H9 (cell line): ENCODE data around the gene BTRC. TPM values are rescaled to one million over a fixed set of nuclear protein-coding genes. Genes with fewer than 3 reads are reported as not detected.

Source experiments
- DNase-seq: peaks from one replicate; pipeline ENCODE4 v3.0.0-alpha.2; 2017
- H2AFZ ChIP-seq: one replicate; pipeline ENCODE4 v1.6.1; 2013; ENCODE audit warnings: mild to moderate bottlenecking, low read length, control low read depth, moderate library complexity
- H2AK5ac ChIP-seq: 2 replicates; pipeline ENCODE4 v1.6.1; 2013; ENCODE audit warnings: low read length, control low read depth, mixed read lengths; ENCODE audit not compliant: insufficient read length
- H2BK120ac ChIP-seq: one replicate; pipeline ENCODE4 v1.6.1; 2013; ENCODE audit warnings: low read depth, mild to moderate bottlenecking, low read length, control low read depth, inconsistent platforms; ENCODE audit not compliant: poor library complexity, severe bottlenecking
- H2BK12ac ChIP-seq: 2 replicates; pipeline ENCODE4 v1.6.1; 2013; ENCODE audit warnings: low read length, control low read depth, mixed read lengths, low read depth; ENCODE audit not compliant: insufficient read length
- H2BK15ac ChIP-seq: 2 replicates; pipeline ENCODE4 v1.6.1; 2013; ENCODE audit warnings: low read depth, low read length, control low read depth
- H2BK20ac ChIP-seq: one replicate; pipeline ENCODE4 v1.6.1; 2013; ENCODE audit warnings: low read depth, mild to moderate bottlenecking, low read length, control low read depth, inconsistent platforms; ENCODE audit not compliant: poor library complexity, severe bottlenecking
- H2BK5ac ChIP-seq: 2 replicates; pipeline ENCODE4 v1.6.1; 2013; ENCODE audit warnings: low read length, control low read depth, mixed read lengths; ENCODE audit not compliant: insufficient read length
- H3K14ac ChIP-seq: 2 replicates; pipeline ENCODE4 v1.6.1; 2013; ENCODE audit warnings: low read length, control low read depth; ENCODE audit not compliant: insufficient read depth
- H3K18ac ChIP-seq: 2 replicates; pipeline ENCODE4 v1.6.1; 2013; ENCODE audit warnings: low read depth, mild to moderate bottlenecking, mixed read lengths, low read length, control low read depth; ENCODE audit not compliant: insufficient read length
- H3K23ac ChIP-seq: 2 replicates; pipeline ENCODE4 v1.6.1; 2013; ENCODE audit warnings: low read length, control low read depth, mixed read lengths, low read depth; ENCODE audit not compliant: insufficient read length
- H3K23me2 ChIP-seq: 2 replicates; pipeline ENCODE4 v1.6.1; 2013; ENCODE audit warnings: low read depth, mild to moderate bottlenecking, mixed read lengths, low read length, control low read depth; ENCODE audit not compliant: insufficient read length, poor library complexity, severe bottlenecking
- H3K27ac ChIP-seq: 2 replicates; pipeline ENCODE4 v1.5.1; 2013; ENCODE audit warnings: low read length, control low read depth, mixed read lengths, low read depth; ENCODE audit not compliant: insufficient read length
- H3K27me3 ChIP-seq: 2 replicates; pipeline ENCODE4 v1.6.1; 2013; ENCODE audit warnings: low read length, control low read depth, inconsistent platforms; ENCODE audit not compliant: insufficient read depth
- H3K4ac ChIP-seq: 2 replicates; pipeline ENCODE4 v1.6.1; 2013; ENCODE audit warnings: low read depth, mild to moderate bottlenecking, control low read depth, inconsistent platforms, low read length, moderate library complexity
- H3K4me1 ChIP-seq: 2 replicates; pipeline ENCODE4 v1.6.1; 2013; ENCODE audit warnings: low read length, control low read depth, inconsistent platforms; ENCODE audit not compliant: insufficient read depth
- H3K4me2 ChIP-seq: 2 replicates; pipeline ENCODE4 v1.6.1; 2013; ENCODE audit warnings: low read length, control low read depth, mixed read lengths; ENCODE audit not compliant: insufficient read length, insufficient read depth
- H3K56ac ChIP-seq: 2 replicates; pipeline ENCODE4 v1.6.1; 2013; ENCODE audit warnings: low read depth, mild to moderate bottlenecking, mixed read lengths, low read length, control low read depth; ENCODE audit not compliant: insufficient read length
- H3K79me1 ChIP-seq: 2 replicates; pipeline ENCODE4 v1.6.1; 2013; ENCODE audit warnings: low read depth, mild to moderate bottlenecking, moderate library complexity, low read length, control low read depth, inconsistent platforms; ENCODE audit not compliant: insufficient read depth, poor library complexity, severe bottlenecking
- H3K79me2 ChIP-seq: 2 replicates; pipeline ENCODE4 v1.6.1; 2013; ENCODE audit warnings: low read length, control low read depth, inconsistent platforms; ENCODE audit not compliant: insufficient read depth
- H3K9ac ChIP-seq: 2 replicates; pipeline ENCODE4 v1.6.1; 2013; ENCODE audit warnings: low read length, control low read depth, mixed read lengths; ENCODE audit not compliant: insufficient read length; ENCODE audit errors: extremely low read depth
- H3K9me3 ChIP-seq: one replicate; pipeline ENCODE4 v1.6.1; 2013; ENCODE audit warnings: low read depth, low read length, inconsistent platforms; ENCODE audit not compliant: control insufficient read depth
- H3T11ph ChIP-seq: one replicate; pipeline ENCODE4 v1.6.1; 2013; ENCODE audit warnings: mild to moderate bottlenecking, low read length, control low read depth, inconsistent platforms
- H4K20me1 ChIP-seq: one replicate; pipeline ENCODE4 v1.6.1; 2013; ENCODE audit not compliant: control insufficient read depth, insufficient read length, insufficient read depth
- H4K5ac ChIP-seq: 2 replicates; pipeline ENCODE4 v1.6.1; 2013; ENCODE audit warnings: low read depth, mild to moderate bottlenecking, mixed read lengths, low read length, control low read depth; ENCODE audit not compliant: insufficient read length
- H4K8ac ChIP-seq: replicated peaks from 2 replicates; pipeline ENCODE4 v1.6.1; 2013; ENCODE audit warnings: low read length, control low read depth, mixed read lengths, low read depth; ENCODE audit not compliant: insufficient read length
- H4K91ac ChIP-seq: 2 replicates; pipeline ENCODE4 v1.6.1; 2013; ENCODE audit warnings: low read depth, mild to moderate bottlenecking, moderate library complexity, mixed read lengths, low read length, control low read depth; ENCODE audit not compliant: insufficient read length
- H3K27ac Mint-ChIP-seq, 3 experiments: 2 replicates in 2 of 3; 3 replicates in 1 of 3; pipeline ENCODE4 v1.8.0; 2020 to 2021; ENCODE audit warnings: mixed read lengths in 3 of 3, mild to moderate bottlenecking in 1 of 3, moderate library complexity in 1 of 3
- H3K27me3 Mint-ChIP-seq: 2 replicates; pipeline ENCODE4 v1.8.0; 2021; ENCODE audit warnings: low read depth, mild to moderate bottlenecking, moderate library complexity, mixed read lengths
- H3K36me3 Mint-ChIP-seq, 3 experiments: 2 replicates in 2 of 3; 3 replicates in 1 of 3; pipeline ENCODE4 v1.8.0; 2020 to 2021; ENCODE audit warnings: low read depth in 3 of 3, mixed read lengths in 3 of 3; ENCODE audit not compliant: insufficient read depth in 1 of 3
- H3K4me1 Mint-ChIP-seq, 2 experiments: 2 replicates each; pipeline ENCODE4 v1.8.0; 2020; ENCODE audit warnings: mixed read lengths in 2 of 2
- H3K4me3 Mint-ChIP-seq, 2 experiments: 2 replicates in 1 of 2; 3 replicates in 1 of 2; pipeline ENCODE4 v1.8.0; 2020 to 2021; ENCODE audit warnings: mild to moderate bottlenecking in 2 of 2, mixed read lengths in 2 of 2, moderate library complexity in 1 of 2
- H3K9me3 Mint-ChIP-seq, 2 experiments: 2 replicates in 1 of 2; 3 replicates in 1 of 2; pipeline ENCODE4 v1.8.0; 2020; ENCODE audit warnings: mild to moderate bottlenecking in 2 of 2, mixed read lengths in 2 of 2, moderate library complexity in 1 of 2
- CTCF ChIP-seq: fragments of 200-600 bp; sonication (generic); conservative IDR thresholded peaks from 3 replicates; pipeline ENCODE4 v1.8.0; 2021; ENCODE audit warnings: antibody characterized with exemption, mild to moderate bottlenecking
- WGBS: extraction: QIAGEN DNeasy Blood & Tissue Kit; methylation state at CpG from one replicate; pipeline ENCODE4 v1.1.7; 2013; ENCODE audit warnings: missing lambda C conversion rate, low lambda C conversion rate, mixed read lengths; ENCODE audit not compliant: insufficient read length; ENCODE audit errors: extremely low coverage; 5-methylcytosine and 5-hydroxymethylcytosine counted together
- total RNA-seq: library from RNA; stranded (reverse); gene quantifications from 2 replicates; pipeline ENCODE4 v1.2.1, GENCODE V29; 2021

The BTRC gene
- total RNA-seq, 1 experiment from 2014 or later, result 24.2 TPM

DNA sequence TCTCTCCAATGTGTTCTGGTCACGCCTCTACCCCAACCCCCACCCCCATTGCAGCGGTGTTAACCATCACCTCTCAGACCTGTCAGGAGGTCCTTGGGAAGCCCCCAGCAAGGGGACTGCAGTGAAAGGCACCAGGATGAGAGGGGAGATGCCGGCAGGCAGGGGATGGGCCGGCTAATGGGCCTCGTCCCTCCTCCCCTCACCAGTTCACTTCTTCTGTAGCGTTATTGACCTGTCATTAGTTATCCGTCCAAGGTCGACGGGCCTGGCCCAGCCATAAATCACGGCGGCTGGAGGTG lies 215.3 kb downstream of the BTRC start:
- Histone ChIP-seq H2BK12ac (no peak overlapping the region), H3T11ph (no peak overlapping the region), H3K4ac (no peak overlapping the region), H4K5ac (no peak overlapping the region), H3K9me3 (no peaks in the 10 kb centered on the region), H2AFZ (no peak overlapping the region), H2BK20ac (no peak overlapping the region), H3K23ac (no peak overlapping the region), H4K8ac (no peak overlapping the region), H3K27ac (no peak overlapping the region), H3K18ac (no peak overlapping the region), H3K4me1 (no peaks in the 10 kb centered on the region), H3K23me2 (peaks cover 16% of the 10 kb centered on the region), H3K4me2 (peak overlapping the region; percentile 82), H3K14ac (no peak overlapping the region), H3K27me3 (peaks cover 14% of the 10 kb centered on the region; the same call in 1 of the 2 replicates), H2BK5ac (no peak overlapping the region), H3K79me2 (no peaks in the 10 kb centered on the region), H2BK15ac (no peak overlapping the region), H3K56ac (no peak overlapping the region), H3K9ac (no peak overlapping the region), H2AK5ac (no peak overlapping the region), H4K91ac (no peak overlapping the region), H2BK120ac (no peak overlapping the region), H4K20me1 (no peaks in the 10 kb centered on the region), H3K79me1 (no peaks in the 10 kb centered on the region)
- Mint-ChIP-seq H3K36me3 (no peaks in the 10 kb centered on the region; a peak in 1 of 7 replicates), H3K27ac (no peak overlapping the region), H3K9me3 (no peaks in the 10 kb centered on the region; a peak in 1 of 5 replicates), H3K27me3 (peaks cover 88% of the 10 kb centered on the region), H3K4me1 (peaks cover 30 to 35% of the 10 kb centered on the region in 2 experiments), H3K4me3 (peak overlapping the region; percentile 68 to 83)
- no CpG with 5 or more reads among the region's 11 CpGs for WGBS
- no peak for TF ChIP-seq CTCF
- DNase-seq, result no peak
